SU-DHL-6 (cell line): ENCODE measurements around the gene MAGOH.

Source experiments
- CTCF ChIP-seq: fragments of 200-600 bp; sonication (generic); IDR thresholded peaks from one replicate; pipeline ENCODE4 v1.5.1; 2017; ENCODE audit warnings: antibody characterized with exemption, mild to moderate bottlenecking, low read length, moderate library complexity; ENCODE audit not compliant: insufficient read depth, poor library complexity, severe bottlenecking
- EZH2phosphoT487 ChIP-seq: fragments of 200-600 bp; sonication (generic), shearing (Covaris generic); conservative IDR thresholded peaks from 2 replicates; pipeline ENCODE4 v1.6.1; 2018; ENCODE audit warnings: mild to moderate bottlenecking, antibody characterized with exemption, low read length, moderate library complexity, mixed read lengths

- TF ChIP-seq CTCF = no peak
- TF ChIP-seq EZH2phosphoT487 = no peak
Observed at GRCh38 chr1:53244141-53244540, 5.8 kb upstream of the MAGOH start.
